HuH-7 (cell line): ENCODE results near the gene TBC1D3G.
"Not testable (repeated sequence)": the region's sequence is repeated elsewhere in the genome, so short reads cannot be mapped to it uniquely, and the experiment has no call there.

Experiments
- DNase-seq: peaks from one replicate; pipeline ENCODE4 v3.0.0; 2011; ENCODE audit warnings: low spot score

The TBC1D3G gene

GRCh38 chr17:36323584-36323983, at the start of gene TBC1D3G:
TSS of gene TBC1D3G (plus strand) at chr17:36323884. CDS start at chr17:36325412, 1,528 bp downstream.
- not testable (repeated sequence) for DNase-seq

- not testable (repeated sequence) for DNase-seq
Observed at GRCh38 chr17:36283256-36283655, 40.4 kb upstream of the TBC1D3G start.

GRCh38 chr17:36284219-36284618, 39.5 kb upstream of the TBC1D3G start:
- not testable (repeated sequence) for DNase-seq

GRCh38 chr17:36289965-36290612, 33.6 kb upstream of the TBC1D3G start:
- not testable (repeated sequence) for DNase-seq

- not testable (repeated sequence) for DNase-seq
Observed at GRCh38 chr17:36295161-36295560, 28.5 kb upstream of the TBC1D3G start.

GRCh38 chr17:36315736-36316135, 7.9 kb upstream of the TBC1D3G start:
- not testable (repeated sequence) for DNase-seq

- DNase-seq, result not testable (repeated sequence)
Observed at GRCh38 chr17:36362496-36362895, 38.8 kb downstream of the TBC1D3G start.

- DNase-seq, result not testable (repeated sequence)
Observed at GRCh38 chr17:36375938-36376337, 52.3 kb downstream of the TBC1D3G start.
